Measurements from ENCODE around the gene IFNA16.
"Not testable (repeated sequence)": the region's sequence is repeated elsewhere in the genome, so short reads cannot be mapped to it uniquely, and the experiment has no call there.

DNA sequence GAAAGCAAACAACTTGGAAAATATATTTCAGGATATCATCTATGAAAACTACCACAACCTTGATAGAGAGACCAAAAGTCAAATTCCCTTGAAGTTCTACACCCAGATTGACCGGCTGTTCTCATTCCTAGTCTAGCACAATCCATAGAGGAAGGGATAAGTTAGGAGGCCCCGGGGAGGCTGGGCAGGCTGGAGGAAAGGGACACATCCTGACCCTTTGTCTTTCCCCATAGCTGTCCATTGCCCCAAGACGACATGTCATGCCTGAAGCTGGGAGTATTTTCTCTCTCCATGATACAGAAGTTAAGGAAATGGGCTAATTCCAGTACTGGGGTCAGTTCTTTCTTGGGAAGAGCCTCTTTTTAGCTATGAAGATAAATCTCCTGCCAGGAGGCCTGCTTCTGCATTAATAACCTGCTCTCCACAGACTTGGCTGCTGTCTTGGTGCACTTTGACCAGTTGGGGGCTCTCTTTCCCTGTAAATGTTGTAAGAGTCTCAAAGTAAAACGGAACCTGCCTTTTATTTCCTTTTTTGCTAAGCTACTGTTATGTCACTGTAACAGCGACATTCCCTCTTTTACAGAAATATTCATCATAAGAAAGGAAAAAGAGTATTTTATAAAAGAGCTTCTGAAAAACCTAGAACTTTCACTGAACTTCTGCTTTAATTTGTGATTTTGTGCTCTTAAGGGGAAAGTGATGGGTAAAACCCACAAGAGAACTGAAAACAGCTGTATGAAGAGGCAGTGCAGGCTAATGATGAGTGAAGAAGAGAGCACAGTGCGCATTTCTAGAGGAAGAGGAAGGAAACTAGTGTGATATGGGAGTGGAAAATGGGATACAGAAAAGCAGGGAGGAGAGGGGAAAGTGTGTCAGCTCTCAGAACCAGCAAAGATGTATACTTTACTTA lies 22.0 kb downstream of the IFNA16 start:
- TF ChIP-seq, protein P1, sequence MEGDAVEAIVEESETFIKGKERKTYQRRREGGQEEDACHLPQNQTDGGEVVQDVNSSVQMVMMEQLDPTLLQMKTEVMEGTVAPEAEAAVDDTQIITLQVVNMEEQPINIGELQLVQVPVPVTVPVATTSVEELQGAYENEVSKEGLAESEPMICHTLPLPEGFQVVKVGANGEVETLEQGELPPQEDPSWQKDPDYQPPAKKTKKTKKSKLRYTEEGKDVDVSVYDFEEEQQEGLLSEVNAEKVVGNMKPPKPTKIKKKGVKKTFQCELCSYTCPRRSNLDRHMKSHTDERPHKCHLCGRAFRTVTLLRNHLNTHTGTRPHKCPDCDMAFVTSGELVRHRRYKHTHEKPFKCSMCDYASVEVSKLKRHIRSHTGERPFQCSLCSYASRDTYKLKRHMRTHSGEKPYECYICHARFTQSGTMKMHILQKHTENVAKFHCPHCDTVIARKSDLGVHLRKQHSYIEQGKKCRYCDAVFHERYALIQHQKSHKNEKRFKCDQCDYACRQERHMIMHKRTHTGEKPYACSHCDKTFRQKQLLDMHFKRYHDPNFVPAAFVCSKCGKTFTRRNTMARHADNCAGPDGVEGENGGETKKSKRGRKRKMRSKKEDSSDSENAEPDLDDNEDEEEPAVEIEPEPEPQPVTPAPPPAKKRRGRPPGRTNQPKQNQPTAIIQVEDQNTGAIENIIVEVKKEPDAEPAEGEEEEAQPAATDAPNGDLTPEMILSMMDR (IDR thresholded peaks at IDR 0.05; ENCODE audit: insufficient read depth, low read length) = peak; percentile 6
- TF ChIP-seq, protein P2, sequence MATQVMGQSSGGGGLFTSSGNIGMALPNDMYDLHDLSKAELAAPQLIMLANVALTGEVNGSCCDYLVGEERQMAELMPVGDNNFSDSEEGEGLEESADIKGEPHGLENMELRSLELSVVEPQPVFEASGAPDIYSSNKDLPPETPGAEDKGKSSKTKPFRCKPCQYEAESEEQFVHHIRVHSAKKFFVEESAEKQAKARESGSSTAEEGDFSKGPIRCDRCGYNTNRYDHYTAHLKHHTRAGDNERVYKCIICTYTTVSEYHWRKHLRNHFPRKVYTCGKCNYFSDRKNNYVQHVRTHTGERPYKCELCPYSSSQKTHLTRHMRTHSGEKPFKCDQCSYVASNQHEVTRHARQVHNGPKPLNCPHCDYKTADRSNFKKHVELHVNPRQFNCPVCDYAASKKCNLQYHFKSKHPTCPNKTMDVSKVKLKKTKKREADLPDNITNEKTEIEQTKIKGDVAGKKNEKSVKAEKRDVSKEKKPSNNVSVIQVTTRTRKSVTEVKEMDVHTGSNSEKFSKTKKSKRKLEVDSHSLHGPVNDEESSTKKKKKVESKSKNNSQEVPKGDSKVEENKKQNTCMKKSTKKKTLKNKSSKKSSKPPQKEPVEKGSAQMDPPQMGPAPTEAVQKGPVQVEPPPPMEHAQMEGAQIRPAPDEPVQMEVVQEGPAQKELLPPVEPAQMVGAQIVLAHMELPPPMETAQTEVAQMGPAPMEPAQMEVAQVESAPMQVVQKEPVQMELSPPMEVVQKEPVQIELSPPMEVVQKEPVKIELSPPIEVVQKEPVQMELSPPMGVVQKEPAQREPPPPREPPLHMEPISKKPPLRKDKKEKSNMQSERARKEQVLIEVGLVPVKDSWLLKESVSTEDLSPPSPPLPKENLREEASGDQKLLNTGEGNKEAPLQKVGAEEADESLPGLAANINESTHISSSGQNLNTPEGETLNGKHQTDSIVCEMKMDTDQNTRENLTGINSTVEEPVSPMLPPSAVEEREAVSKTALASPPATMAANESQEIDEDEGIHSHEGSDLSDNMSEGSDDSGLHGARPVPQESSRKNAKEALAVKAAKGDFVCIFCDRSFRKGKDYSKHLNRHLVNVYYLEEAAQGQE (IDR thresholded peaks at IDR 0.05; ENCODE audit: insufficient replicate concordance, low read depth) = not testable (repeated sequence)
- TF ChIP-seq GABPA (IDR thresholded peaks at IDR 0.05; ENCODE audit: low read depth) = not testable (repeated sequence)
